KOPT-K1 (cell line): Measurements from ENCODE around the gene WSB1.

Experiments
- H3K27ac ChIP-seq: fragments of 200-600 bp; sonication (generic); 2 replicates; pipeline ENCODE4 v1.5.1; 2016; ENCODE audit warnings: antibody characterized with exemption, mild to moderate bottlenecking, low read depth, low read length; ENCODE audit not compliant: poor library complexity, severe bottlenecking
- H3K36me3 ChIP-seq: fragments of 200-600 bp; sonication (generic); 2 replicates; pipeline ENCODE4 v1.5.1; 2017; ENCODE audit warnings: antibody characterized with exemption, mild to moderate bottlenecking, low read length, moderate library complexity; ENCODE audit not compliant: insufficient read depth
- H3K9me3 ChIP-seq: fragments of 200-600 bp; sonication (generic); 2 replicates; pipeline ENCODE4 v1.5.1; 2017; ENCODE audit warnings: antibody characterized with exemption, low read length, mild to moderate bottlenecking; ENCODE audit not compliant: insufficient read depth, poor library complexity, severe bottlenecking

WSB1 gene

GRCh38 chr17:27290916-27291598, 2.9 kb upstream of the WSB1 start:
- Histone ChIP-seq H3K27ac (no peak overlapping the region), H3K9me3 (no peaks in the 10 kb centered on the region), H3K36me3 (no peaks in the 10 kb centered on the region; the same call in 1 of the 2 replicates)

GRCh38 chr17:27293359-27293897, 486 bp upstream of the WSB1 start:
- Histone ChIP-seq H3K9me3 (no peaks in the 10 kb centered on the region), H3K36me3 (peaks cover 12% of the 10 kb centered on the region), H3K27ac (peak overlapping the region; percentile 92)

GRCh38 chr17:27294689-27295630, 1.0 kb downstream of the WSB1 start:
- Histone ChIP-seq H3K36me3 (peaks cover 12% of the 10 kb centered on the region), H3K9me3 (no peaks in the 10 kb centered on the region), H3K27ac (peak overlapping the region; percentile 92)

GRCh38 chr17:27295945-27296344, 2.0 kb downstream of the WSB1 start:
- no peaks in the 10 kb centered on the region for H3K9me3 ChIP-seq
- H3K27ac ChIP-seq: peak overlapping the region; percentile 92

GRCh38 chr17:27296428-27296979, 2.6 kb downstream of the WSB1 start:
- H3K36me3 ChIP-seq: peaks cover 24% of the 10 kb centered on the region
- no peaks in the 10 kb centered on the region for H3K9me3 ChIP-seq
- H3K27ac ChIP-seq: no peak overlapping the region

More at GRCh38 chr17:27295945-27296344, 2.0 kb downstream of the WSB1 start:
- H3K36me3 ChIP-seq: peaks cover 18% of the 10 kb centered on the region

GRCh38 chr17:27299384-27300049, 5.6 kb downstream of the WSB1 start:
- no peaks in the 10 kb centered on the region for H3K9me3 ChIP-seq
- H3K27ac ChIP-seq: no peak overlapping the region
- peaks cover 48% of the 10 kb centered on the region for H3K36me3 ChIP-seq

GRCh38 chr17:27303734-27304133, 9.8 kb downstream of the WSB1 start:
- Histone ChIP-seq H3K9me3 (no peaks in the 10 kb centered on the region), H3K27ac (no peak overlapping the region), H3K36me3 (peaks cover 78% of the 10 kb centered on the region)

GRCh38 chr17:27306276-27306835, 12.4 kb downstream of the WSB1 start:
- no peaks in the 10 kb centered on the region for H3K9me3 ChIP-seq
- H3K27ac ChIP-seq: no peak overlapping the region
- H3K36me3 ChIP-seq: peaks cover 94% of the 10 kb centered on the region

GRCh38 chr17:27310565-27311110, 16.7 kb downstream of the WSB1 start:
- peaks cover 100% of the 10 kb centered on the region for H3K36me3 ChIP-seq

GRCh38 chr17:27313301-27313700, 19.4 kb downstream of the WSB1 start:
- Histone ChIP-seq H3K27ac (no peak overlapping the region), H3K9me3 (no peaks in the 10 kb centered on the region), H3K36me3 (peaks cover 94% of the 10 kb centered on the region)

More at GRCh38 chr17:27310565-27311110, 16.7 kb downstream of the WSB1 start:
- no peaks in the 10 kb centered on the region for H3K9me3 ChIP-seq
- no peak overlapping the region for H3K27ac ChIP-seq

- Histone ChIP-seq H3K36me3 (peaks cover 89% of the 10 kb centered on the region), H3K9me3 (no peaks in the 10 kb centered on the region), H3K27ac (no peak overlapping the region)
Measured at GRCh38 chr17:27315322-27315721, 21.4 kb downstream of the WSB1 start.

- Histone ChIP-seq H3K27ac (no peak overlapping the region), H3K9me3 (no peaks in the 10 kb centered on the region), H3K36me3 (peaks cover 83% of the 10 kb centered on the region)
Measured at GRCh38 chr17:27315796-27316465, 22.0 kb downstream of the WSB1 start.

- no peaks in the 10 kb centered on the region for H3K9me3 ChIP-seq
- H3K27ac ChIP-seq: no peak overlapping the region
- peaks cover 60% of the 10 kb centered on the region for H3K36me3 ChIP-seq
Measured at GRCh38 chr17:27318228-27318627, 24.3 kb downstream of the WSB1 start.

GRCh38 chr17:27318633-27319032, 24.7 kb downstream of the WSB1 start:
- Histone ChIP-seq H3K27ac (no peak overlapping the region), H3K36me3 (peaks cover 56% of the 10 kb centered on the region), H3K9me3 (no peaks in the 10 kb centered on the region)
